HCT116 (cell line): ENCODE data around the gene SIDT1. TPM values are rescaled to one million over a fixed set of nuclear protein-coding genes. Genes with fewer than 3 reads are reported as not detected.

Experiments used
- ATAC-seq: fragments of 200-7000 bp; cut with Tn5 transposase; 2 replicates; pipeline ENCODE4 v1.9.1; 2020; ENCODE audit warnings: mild to moderate bottlenecking, moderate library complexity
- BruUV-seq: library from RNA; stranded (reverse); fragments of 400-500 nt; replicated peaks from 2 replicates; lab custom pipeline; 2021; lab: Mats Ljungman, UMichigan
- CTCF ChIA-PET: fragments of 300-600 bp; sonication (Branson Sonifier 250); formaldehyde crosslinking; loops from one replicate; lab custom pipeline; 2021; ENCODE audit warnings: antibody characterized with exemption; lab: Charles Lee
- POLR2A ChIA-PET: fragments of 300-600, 350-600 bp; sonication (Branson Sonifier 250); formaldehyde crosslinking; loops from one replicate; lab custom pipeline; 2021; ENCODE audit warnings: antibody characterized with exemption; lab: Charles Lee
- RAD21 ChIA-PET, 2 experiments: fragments of 300-600 bp; sonication (Branson Sonifier 250); formaldehyde crosslinking; loops; one replicate each; lab custom pipeline; 2023; ENCODE audit warnings: low total read pairs in 2 of 2; ENCODE audit not compliant: uncharacterized antibody in 2 of 2, unreplicated experiment in 2 of 2, low non-redundant PET in 1 of 2; lab: Charles Lee
- DNase-seq: peaks from one replicate; pipeline ENCODE4 v3.0.0-alpha.2; 2010; ENCODE audit warnings: low read depth, low spot score
- H2AFZ ChIP-seq: fragments of 200-600 bp; shearing (Covaris generic), sonication (generic); 2 replicates; pipeline ENCODE4 v1.6.1; 2017; ENCODE audit warnings: low read depth, mixed run types, mixed read lengths, antibody characterized with exemption, low read length; ENCODE audit not compliant: poor library complexity, severe bottlenecking
- H3K27ac ChIP-seq: 2 replicates; pipeline ENCODE4 v1.5.1; 2012; ENCODE audit warnings: low read depth, low read length
- H3K27me3 ChIP-seq: fragments of 200-600 bp; sonication (generic); 2 replicates; pipeline ENCODE4 v1.6.1; 2016; ENCODE audit warnings: mixed run types, low read length, mixed read lengths; ENCODE audit not compliant: insufficient read depth
- H3K36me3 ChIP-seq, 2 experiments: fragments of 200-500 bp in 1 of 2; fragments of 200-600 bp in 1 of 2; sonication (Bioruptor generic) in 1 of 2; sonication (generic) in 1 of 2; 2 replicates each; pipeline versions ENCODE4 v1.5.1 to v1.6.1; 2014 to 2016; ENCODE audit warnings: low read length in 2 of 2, inconsistent platforms in 1 of 2, mixed read lengths in 1 of 2, mixed run types in 1 of 2; ENCODE audit not compliant: insufficient read depth in 2 of 2, control insufficient read depth in 1 of 2
- H3K4me1 ChIP-seq, 2 experiments: fragments of 200-600 bp in 1 of 2; sonication (generic) in 1 of 2; 2 replicates each; pipeline versions ENCODE4 v1.5.1 to v1.6.1; 2012 to 2017; ENCODE audit warnings: low read length in 2 of 2, inconsistent platforms in 1 of 2, mild to moderate bottlenecking in 1 of 2, mixed read lengths in 1 of 2, mixed run types in 1 of 2, moderate library complexity in 1 of 2; ENCODE audit not compliant: insufficient read depth in 2 of 2, control insufficient read depth in 1 of 2
- H3K4me2 ChIP-seq: fragments of 200-600 bp; sonication (generic); 2 replicates; pipeline ENCODE4 v1.6.1; 2017; ENCODE audit warnings: mixed run types, low read length, mixed read lengths
- H3K4me3 ChIP-seq, 2 experiments: fragments of 200-600 bp in 1 of 2; sonication (generic) in 1 of 2; replicated peaks in 1 of 2; 2 replicates each; pipeline ENCODE4 v1.5.1; 2011 to 2016; ENCODE audit warnings: low read length in 2 of 2, control low read depth in 1 of 2, low read depth in 1 of 2, mild to moderate bottlenecking in 1 of 2, mixed read lengths in 1 of 2, mixed run types in 1 of 2
- H3K79me2 ChIP-seq: fragments of 200-600 bp; sonication (generic); 2 replicates; pipeline ENCODE4 v1.6.1; 2017; ENCODE audit warnings: mild to moderate bottlenecking, mixed run types, low read length, moderate library complexity, mixed read lengths; ENCODE audit not compliant: insufficient read depth
- H3K9ac ChIP-seq: fragments of 200-600 bp; sonication (generic); 2 replicates; pipeline ENCODE4 v1.6.1; 2016; ENCODE audit warnings: low read length, mixed read lengths
- H3K9me2 ChIP-seq: fragments of 200-600 bp; sonication (generic), shearing (Covaris generic); 2 replicates; pipeline ENCODE4 v1.6.1; 2017; ENCODE audit warnings: mixed run types, mild to moderate bottlenecking, moderate library complexity; ENCODE audit not compliant: insufficient read depth
- H3K9me3 ChIP-seq, 2 experiments: fragments of 200-500 bp in 1 of 2; fragments of 200-600 bp in 1 of 2; sonication (Bioruptor generic) in 1 of 2; sonication (generic) in 1 of 2; 2 replicates each; pipeline ENCODE4 v1.6.1; 2014 to 2017; ENCODE audit warnings: low read length in 2 of 2, mixed read lengths in 2 of 2, inconsistent platforms in 1 of 2, low read depth in 1 of 2, mild to moderate bottlenecking in 1 of 2, mixed run types in 1 of 2, moderate library complexity in 1 of 2; ENCODE audit not compliant: control insufficient read depth in 1 of 2, insufficient read depth in 1 of 2
- H4K20me1 ChIP-seq: fragments of 200-600 bp; sonication (generic), shearing (Covaris generic); 2 replicates; pipeline ENCODE4 v1.6.1; 2017; ENCODE audit warnings: mixed run types, mild to moderate bottlenecking, moderate library complexity; ENCODE audit not compliant: insufficient read depth
- CBX3 ChIP-seq: IDR thresholded peaks from 2 replicates; pipeline ENCODE4 v1.6.1; 2012; ENCODE audit warnings: low read depth
- CEBPB ChIP-seq: IDR thresholded peaks from 2 replicates; pipeline ENCODE4 v1.6.1; 2012; ENCODE audit warnings: low read depth
- CTCF ChIP-seq, 3 experiments: fragments of 200-600 bp in 1 of 3; sonication (generic) in 1 of 3; IDR thresholded peaks in 2 of 3; conservative IDR thresholded peaks in 1 of 3; 2 replicates each; pipeline ENCODE4 v1.5.1; 2012 to 2017; ENCODE audit warnings: low read depth in 2 of 3, low read length in 2 of 3, antibody characterized with exemption in 1 of 3, borderline replicate concordance in 1 of 3, control low read depth in 1 of 3, mild to moderate bottlenecking in 1 of 3, mixed read lengths in 1 of 3, mixed run types in 1 of 3, moderate library complexity in 1 of 3; ENCODE audit not compliant: insufficient read depth in 1 of 3
- EZH2phosphoT487 ChIP-seq: fragments of 200-600 bp; IDR thresholded peaks from 2 replicates; pipeline ENCODE4 v1.6.1; 2018; ENCODE audit warnings: antibody characterized with exemption, borderline replicate concordance
- FOSL1 ChIP-seq: IDR thresholded peaks from 2 replicates; pipeline ENCODE4 v1.6.1; 2012; ENCODE audit warnings: low read depth
- MAX ChIP-seq: IDR thresholded peaks from 2 replicates; pipeline ENCODE4 v1.6.1; 2012
- POLR2AphosphoS5 ChIP-seq: IDR thresholded peaks from 2 replicates; pipeline ENCODE4 v1.6.1; 2011; ENCODE audit warnings: mild to moderate bottlenecking, low read depth, low read length, moderate library complexity
- RAD21 ChIP-seq: IDR thresholded peaks from 2 replicates; pipeline ENCODE4 v1.6.1; 2012; ENCODE audit warnings: low read depth, mild to moderate bottlenecking
- REST ChIP-seq: IDR thresholded peaks from 2 replicates; pipeline ENCODE4 v1.6.1; 2012; ENCODE audit warnings: low read depth
- SRF ChIP-seq: IDR thresholded peaks from 2 replicates; pipeline ENCODE4 v1.6.1; 2012; ENCODE audit warnings: low read depth
- TCF7L2 ChIP-seq: IDR thresholded peaks from 2 replicates; pipeline ENCODE4 v1.7.0; 2011; ENCODE audit warnings: borderline replicate concordance, inconsistent platforms; ENCODE audit not compliant: insufficient read depth, insufficient read length; ENCODE audit errors: extremely low read depth
- YY1 ChIP-seq: IDR thresholded peaks from 2 replicates; pipeline ENCODE4 v1.6.1; 2011; ENCODE audit warnings: low read length, low read depth, moderate library complexity, mild to moderate bottlenecking; ENCODE audit not compliant: insufficient replicate concordance; ENCODE audit errors: extremely low read depth
- intact Hi-C: fragments of 100-400 bp; cut with micrococcal nuclease; formaldehyde crosslinking; loops from 2 replicates; pipeline ENCODE4 v1.10.0; 2022
- total RNA-seq: library from RNA; stranded (reverse); gene quantifications from one replicate; pipeline ENCODE4 v1.2.1, GENCODE V29; 2021; ENCODE audit not compliant: unreplicated experiment
- TF ChIP-seq, protein P1 (sequence below): IDR thresholded peaks from 2 replicates; pipeline ENCODE4 v1.6.1; 2012

SIDT1 gene
- total RNA-seq, 1 experiment from 2014 or later = not detected

- no peaks in the 10 kb centered on the region for H3K4me1 ChIP-seq
- ChIA-PET RAD21 (no interaction called here), POLR2A (no interaction called here)
- H3K27me3 ChIP-seq = no peaks in the 10 kb centered on the region
- H3K9me3 ChIP-seq = no peaks in the 10 kb centered on the region
- H3K79me2 ChIP-seq = no peaks in the 10 kb centered on the region
- intact Hi-C loops = no loop called here
- H2AFZ ChIP-seq = no peak overlapping the region
- H3K9ac ChIP-seq = no peak overlapping the region
- H3K36me3 ChIP-seq = no peaks in the 10 kb centered on the region
- TF ChIP-seq CEBPB (no peak), TCF7L2 (no peak)
- TF ChIP-seq, all 23 proteins: peak for 0
- DNase-seq (no peak), ATAC-seq (no peak)
- no peaks in the 10 kb centered on the region for H3K9me2 ChIP-seq
- CTCF ChIA-PET = no interaction called here
- BruUV-seq = no TSS peak
- no peak overlapping the region for H3K4me2 ChIP-seq
- no peaks in the 10 kb centered on the region for H4K20me1 ChIP-seq
- no peak overlapping the region for H3K27ac ChIP-seq
- no peak overlapping the region for H3K4me3 ChIP-seq
Measured at GRCh38 chr3:113637756-113638155, 105.4 kb downstream of the SIDT1 start.

DNA sequence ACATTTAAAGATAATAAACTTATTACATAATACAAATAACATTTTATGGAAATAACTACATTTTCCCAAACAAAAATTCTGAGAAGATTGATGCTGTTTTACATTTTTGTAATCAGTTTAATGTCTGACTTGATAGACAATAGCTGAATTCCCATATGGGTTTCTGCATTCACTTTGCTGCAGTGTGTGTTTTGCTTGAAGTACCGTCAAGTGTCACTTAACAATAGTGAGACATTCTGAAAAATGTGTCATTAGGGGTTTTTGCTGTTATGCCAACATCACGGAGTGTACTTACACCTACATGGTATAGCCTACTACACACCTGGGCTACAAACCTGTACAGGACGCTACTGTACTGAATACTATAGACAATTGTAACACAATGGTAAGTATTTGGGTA lies 106.6 kb downstream of the SIDT1 start:
- Histone ChIP-seq H3K4me1 (no peaks in the 10 kb centered on the region), H3K9me2 (no peaks in the 10 kb centered on the region), H3K27me3 (no peaks in the 10 kb centered on the region), H3K27ac (no peak overlapping the region), H2AFZ (no peak overlapping the region), H3K36me3 (no peaks in the 10 kb centered on the region), H3K9me3 (peaks cover 0 to 3% of the 10 kb centered on the region in 2 experiments; a peak in 1 of 4 replicates), H4K20me1 (no peaks in the 10 kb centered on the region), H3K9ac (no peak overlapping the region), H3K4me2 (no peak overlapping the region), H3K4me3 (no peak overlapping the region), H3K79me2 (no peaks in the 10 kb centered on the region)
- RAD21 ChIA-PET = no interaction called here
- no TSS peak for BruUV-seq
- ATAC-seq (no peak), DNase-seq (no peak)
- POLR2A ChIA-PET = no interaction called here
- CTCF ChIA-PET = no interaction called here
- TF ChIP-seq FOSL1 = no peak
- TF ChIP-seq RAD21 = no peak
- no peak for TF ChIP-seq SRF
- TF ChIP-seq POLR2AphosphoS5 = no peak
- TF ChIP-seq EZH2phosphoT487 = no peak
- TF ChIP-seq CBX3 = no peak
- TF ChIP-seq, protein P1, sequence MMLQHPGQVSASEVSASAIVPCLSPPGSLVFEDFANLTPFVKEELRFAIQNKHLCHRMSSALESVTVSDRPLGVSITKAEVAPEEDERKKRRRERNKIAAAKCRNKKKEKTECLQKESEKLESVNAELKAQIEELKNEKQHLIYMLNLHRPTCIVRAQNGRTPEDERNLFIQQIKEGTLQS = no peak
- TF ChIP-seq YY1 = no peak
- TF ChIP-seq MAX = no peak
- no peak for TF ChIP-seq CTCF (IDR thresholded peaks at IDR 0.05 in 2 of 3, conservative IDR thresholded peaks at IDR 0.05 in 1 of 3; ENCODE audit: borderline replicate concordance in 1 of 3, insufficient read depth in 1 of 3, low read depth in 2 of 3, low read length in 2 of 3)
- TF ChIP-seq REST = no peak
- intact Hi-C loops = no loop called here
